Measurements from ENCODE around the gene ARMC8.

DNA sequence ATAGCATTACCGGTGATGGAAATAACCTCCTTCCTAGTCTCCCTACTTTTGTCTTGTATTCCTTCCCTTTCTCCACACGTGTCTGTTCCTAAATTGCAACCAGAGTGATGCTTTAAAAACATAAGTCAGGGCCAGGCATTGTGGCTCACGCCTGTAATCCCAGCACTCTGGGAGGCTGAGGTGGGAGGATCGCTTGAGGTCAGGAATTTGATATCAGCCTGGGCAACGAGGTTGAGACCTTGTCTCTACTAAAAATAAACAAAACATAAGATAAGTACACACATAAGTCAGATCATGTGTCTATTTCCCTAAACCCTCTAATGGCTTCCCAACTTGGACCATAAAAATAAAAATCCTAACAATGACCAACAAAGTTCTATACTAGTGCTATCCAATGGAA, 18.4 kb downstream of the ARMC8 start:
- TF ChIP-seq, protein P1, sequence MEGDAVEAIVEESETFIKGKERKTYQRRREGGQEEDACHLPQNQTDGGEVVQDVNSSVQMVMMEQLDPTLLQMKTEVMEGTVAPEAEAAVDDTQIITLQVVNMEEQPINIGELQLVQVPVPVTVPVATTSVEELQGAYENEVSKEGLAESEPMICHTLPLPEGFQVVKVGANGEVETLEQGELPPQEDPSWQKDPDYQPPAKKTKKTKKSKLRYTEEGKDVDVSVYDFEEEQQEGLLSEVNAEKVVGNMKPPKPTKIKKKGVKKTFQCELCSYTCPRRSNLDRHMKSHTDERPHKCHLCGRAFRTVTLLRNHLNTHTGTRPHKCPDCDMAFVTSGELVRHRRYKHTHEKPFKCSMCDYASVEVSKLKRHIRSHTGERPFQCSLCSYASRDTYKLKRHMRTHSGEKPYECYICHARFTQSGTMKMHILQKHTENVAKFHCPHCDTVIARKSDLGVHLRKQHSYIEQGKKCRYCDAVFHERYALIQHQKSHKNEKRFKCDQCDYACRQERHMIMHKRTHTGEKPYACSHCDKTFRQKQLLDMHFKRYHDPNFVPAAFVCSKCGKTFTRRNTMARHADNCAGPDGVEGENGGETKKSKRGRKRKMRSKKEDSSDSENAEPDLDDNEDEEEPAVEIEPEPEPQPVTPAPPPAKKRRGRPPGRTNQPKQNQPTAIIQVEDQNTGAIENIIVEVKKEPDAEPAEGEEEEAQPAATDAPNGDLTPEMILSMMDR (conservative IDR thresholded peaks at IDR 0.05), result no peak
- no peak for TF ChIP-seq EZH2 (IDR thresholded peaks at IDR 0.05; ENCODE audit: low read depth)

All from PC-9 (cell line).